GM19463 (cell line): ENCODE measurements around the gene CCDC24.

Source experiments
- ATAC-seq: cut with Tn5 transposase; IDR thresholded peaks from one replicate; pipeline ENCODE4 v1.9.1; 2021; ENCODE audit warnings: mild to moderate bottlenecking, moderate library complexity; ENCODE audit not compliant: unreplicated experiment

CCDC24 gene

GRCh38 chr1:43995984-43996732 is 4.8 kb downstream of the CCDC24 start:
- ATAC-seq, result no peak

GRCh38 chr1:43996733-43997115 is 5.3 kb downstream of the CCDC24 start:
- no peak for ATAC-seq

GRCh38 chr1:43997295-43997999 is 6.0 kb downstream of the CCDC24 start:
- ATAC-seq, result no peak

- no peak for ATAC-seq
These were observed 6.6 kb downstream of the CCDC24 start for GRCh38 chr1:43998000-43998378.

- no peak for ATAC-seq
These were observed 8.1 kb downstream of the CCDC24 start for GRCh38 chr1:43999455-43999854.

DNA sequence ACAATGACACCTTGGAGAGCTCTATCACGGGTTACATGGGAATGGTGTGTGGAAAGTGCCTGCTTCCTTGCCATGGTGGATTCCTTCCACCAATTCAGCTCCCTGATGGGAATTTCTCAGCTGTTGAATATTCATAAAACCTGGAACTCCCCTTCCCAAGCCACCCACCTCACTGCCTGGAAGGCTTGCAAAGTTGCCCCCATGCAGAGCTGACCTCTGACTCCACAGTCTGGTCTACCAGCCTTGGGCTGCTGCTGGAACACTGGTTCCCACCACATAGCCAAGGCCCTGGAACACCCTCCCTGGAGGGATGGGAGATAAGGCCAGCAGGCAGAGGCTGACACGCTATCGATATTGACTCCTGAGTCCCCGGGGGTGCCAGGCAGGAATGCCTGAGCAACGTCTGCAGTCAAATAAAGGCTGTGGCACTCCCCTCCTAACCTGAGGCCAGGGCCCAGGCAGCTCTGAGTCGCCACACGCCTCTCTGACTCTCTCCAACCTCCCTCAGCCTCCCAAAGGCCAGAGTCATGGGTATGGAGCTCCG is 8.8 kb downstream of the CCDC24 start:
- no peak for ATAC-seq

GRCh38 chr1:44002165-44002564 is 10.8 kb downstream of the CCDC24 start:
- ATAC-seq, result no peak

DNA sequence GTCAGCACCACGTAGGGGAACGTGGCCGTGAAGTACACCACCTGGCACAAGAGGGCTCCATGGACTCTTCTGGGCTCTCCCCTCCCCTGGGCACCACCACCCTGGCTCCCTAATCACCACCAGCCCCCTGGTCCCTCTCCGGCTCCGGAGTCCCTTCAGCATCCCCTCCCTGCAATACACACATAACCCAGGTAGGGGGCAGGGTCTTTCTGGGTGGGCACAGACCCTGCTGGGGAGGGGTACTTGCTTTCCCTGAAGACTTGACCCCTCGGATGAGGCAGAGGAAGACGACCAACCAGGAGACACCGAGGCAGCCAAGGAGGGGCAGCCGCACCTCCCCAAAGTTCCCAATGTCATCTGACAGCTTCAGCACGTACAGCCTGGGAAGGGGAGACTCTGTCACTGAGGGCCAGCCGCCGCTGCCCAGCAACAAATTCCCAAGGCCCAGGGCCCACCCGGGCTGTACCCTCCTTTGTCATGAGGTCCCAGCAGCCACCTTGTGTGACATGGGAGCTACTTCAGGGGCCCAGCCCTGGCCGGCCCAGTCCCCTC is 11.3 kb downstream of the CCDC24 start:
- ATAC-seq, result no peak

- ATAC-seq, result no peak
These were observed 16.9 kb downstream of the CCDC24 start for GRCh38 chr1:44008259-44008658.

GRCh38 chr1:44010935-44011471 is 19.6 kb downstream of the CCDC24 start:
- no peak for ATAC-seq

- no peak for ATAC-seq
These were observed 21.0 kb downstream of the CCDC24 start for GRCh38 chr1:44012404-44012803.

DNA sequence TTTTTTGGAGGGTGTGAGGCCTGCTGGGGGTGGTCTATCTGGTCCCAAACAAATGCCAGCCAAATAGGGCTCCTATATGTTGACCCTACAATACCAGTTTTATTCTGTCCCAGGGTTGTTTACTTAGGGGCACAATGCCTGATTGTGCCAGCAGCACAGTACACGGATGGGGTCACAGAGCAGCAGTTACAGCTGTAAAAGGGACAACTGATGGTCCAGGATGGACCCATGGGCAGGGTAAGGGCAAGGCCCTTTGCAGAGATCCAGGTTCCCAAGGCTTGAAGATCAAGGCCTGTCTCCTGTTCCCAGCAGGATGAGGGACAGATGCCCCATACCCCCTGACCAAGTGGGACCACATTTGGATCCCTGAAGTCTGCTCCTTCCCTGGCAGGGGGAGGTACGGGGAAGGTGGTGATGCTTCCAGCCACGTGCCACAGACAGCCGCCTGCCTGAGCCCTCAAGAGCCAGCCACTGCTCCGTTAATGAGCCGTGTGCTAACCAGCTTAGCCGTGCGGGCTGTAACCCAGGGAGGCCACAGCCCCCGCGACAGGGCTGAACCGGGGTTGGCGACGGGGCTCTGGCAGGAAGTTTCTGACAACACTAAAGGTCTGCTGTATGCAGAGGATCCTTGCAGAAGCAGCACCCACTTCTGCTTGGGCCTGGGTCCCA is 21.7 kb downstream of the CCDC24 start:
- ATAC-seq, result no peak

GRCh38 chr1:44013949-44014348 is 22.6 kb downstream of the CCDC24 start:
- no peak for ATAC-seq

GRCh38 chr1:44014365-44015104 is 23.1 kb downstream of the CCDC24 start:
- ATAC-seq, result no peak

GRCh38 chr1:44015206-44015605 is 23.8 kb downstream of the CCDC24 start:
- no peak for ATAC-seq

GRCh38 chr1:44016041-44016889 is 24.9 kb downstream of the CCDC24 start:
- ATAC-seq, result no peak

DNA sequence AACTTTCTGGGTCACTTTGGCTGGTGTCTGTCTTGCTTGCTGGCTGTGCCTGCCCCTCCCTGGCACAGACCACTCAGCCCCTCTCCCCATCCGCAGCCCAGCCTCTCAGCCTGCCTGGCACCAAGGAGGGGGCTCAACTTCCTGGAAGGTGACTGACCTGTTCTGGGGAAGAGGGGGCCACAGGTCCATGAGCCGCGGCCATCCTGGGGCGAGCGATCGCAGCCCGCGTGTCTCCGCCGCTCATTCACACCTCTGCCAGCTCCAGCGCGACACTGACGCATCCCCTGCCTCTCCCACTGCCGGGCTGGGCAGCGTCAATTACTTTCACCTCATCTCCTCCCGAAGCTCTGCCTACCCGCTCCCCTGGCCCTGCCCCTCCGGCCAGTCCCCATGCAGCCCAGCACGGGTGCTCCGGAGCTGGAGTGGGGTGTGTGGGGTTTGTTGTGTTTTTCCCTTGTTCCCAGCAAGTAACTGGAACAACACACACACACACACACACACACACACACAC is 25.5 kb downstream of the CCDC24 start:
- no peak for ATAC-seq

DNA sequence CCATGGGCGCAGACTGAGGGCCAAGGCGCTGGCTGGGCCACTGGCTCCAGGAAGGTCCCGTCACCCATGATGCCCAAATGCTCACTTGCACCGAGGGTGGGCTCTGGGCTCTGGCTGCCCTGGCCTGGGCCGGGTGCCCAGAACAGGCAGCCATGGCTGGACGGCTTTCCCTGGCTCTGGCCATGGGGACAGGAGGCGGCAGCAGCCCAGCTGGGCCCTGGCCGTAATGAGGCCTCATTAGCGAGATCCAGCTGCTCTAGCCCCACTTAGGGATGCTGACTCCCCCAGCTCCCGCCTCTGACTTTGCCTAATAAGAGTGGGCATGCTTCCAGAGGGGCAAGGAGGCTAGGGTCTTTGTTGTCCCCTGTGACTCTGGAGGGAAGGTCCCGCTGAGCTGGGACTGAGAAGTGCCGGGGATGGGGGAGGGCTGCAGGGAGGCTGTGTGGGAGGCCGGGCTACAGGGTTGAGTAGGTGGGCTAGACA is 28.1 kb downstream of the CCDC24 start:
- no peak for ATAC-seq

DNA sequence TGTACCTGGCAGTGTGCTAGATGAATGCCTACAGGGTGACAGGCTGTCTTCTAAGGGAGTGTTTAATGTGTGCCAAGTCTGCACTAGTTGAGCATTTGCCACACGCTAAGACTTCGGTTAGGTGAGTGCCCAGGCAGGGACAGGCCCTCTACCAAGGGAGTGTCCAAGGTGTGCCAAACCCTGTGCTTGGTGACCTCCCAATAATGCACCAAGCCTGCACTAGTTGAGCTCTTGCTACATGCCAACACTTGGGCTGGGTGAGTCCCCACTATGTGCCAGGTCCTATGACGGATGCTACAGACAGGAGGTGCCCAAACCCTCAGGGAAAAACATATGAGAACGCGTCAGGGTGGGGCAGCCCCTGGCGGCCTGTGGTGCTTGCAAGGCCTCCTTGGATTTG is 29.1 kb downstream of the CCDC24 start:
- ATAC-seq, result no peak
